HG03575 (cell line): ENCODE measurements around the gene TULP4.
"Not testable (repeated sequence)": the region's sequence is repeated elsewhere in the genome, so short reads cannot be mapped to it uniquely, and the experiment has no call there.

Source experiments
- ATAC-seq: cut with Tn5 transposase; IDR thresholded peaks from one replicate; pipeline ENCODE4 v1.9.1; 2021; ENCODE audit not compliant: unreplicated experiment, insufficient number of reproducible peaks, low FRiP score; ENCODE audit errors: extremely low read depth

Gene TULP4

GRCh38 chr6:158503846-158504245, 191.6 kb downstream of the TULP4 start:
- ATAC-seq, result no peak

GRCh38 chr6:158505194-158505593, 192.9 kb downstream of the TULP4 start:
- ATAC-seq, result no peak

GRCh38 chr6:158506601-158507000, 194.3 kb downstream of the TULP4 start:
- no peak for ATAC-seq

GRCh38 chr6:158507174-158507573, 194.9 kb downstream of the TULP4 start:
- ATAC-seq, result no peak

GRCh38 chr6:158508450-158508849, 196.2 kb downstream of the TULP4 start:
- ATAC-seq, result no peak

GRCh38 chr6:158509465-158509864, 197.2 kb downstream of the TULP4 start:
- ATAC-seq, result no peak

GRCh38 chr6:158512809-158513208, 200.5 kb downstream of the TULP4 start:
- no peak for ATAC-seq

GRCh38 chr6:158514176-158514575, 201.9 kb downstream of the TULP4 start:
- no peak for ATAC-seq

GRCh38 chr6:158514991-158515390, 202.7 kb downstream of the TULP4 start:
- no peak for ATAC-seq

- no peak for ATAC-seq
Measured at GRCh38 chr6:158516098-158516497, 203.8 kb downstream of the TULP4 start.

- ATAC-seq, result no peak
Measured at GRCh38 chr6:158517038-158517437, 204.8 kb downstream of the TULP4 start.

GRCh38 chr6:158517581-158517980, 205.3 kb downstream of the TULP4 start:
- no peak for ATAC-seq

GRCh38 chr6:158518191-158519127, 206.2 kb downstream of the TULP4 start:
- ATAC-seq, result peak; percentile 50

GRCh38 chr6:158519300-158519699, 207.0 kb downstream of the TULP4 start:
- no peak for ATAC-seq

- no peak for ATAC-seq
Measured at GRCh38 chr6:158519761-158520160, 207.5 kb downstream of the TULP4 start.

GRCh38 chr6:158520975-158521374, 208.7 kb downstream of the TULP4 start:
- not testable (repeated sequence) for ATAC-seq

- ATAC-seq, result no peak
Measured at GRCh38 chr6:158521759-158522158, 209.5 kb downstream of the TULP4 start.

- no peak for ATAC-seq
Measured at GRCh38 chr6:158522616-158523015, 210.4 kb downstream of the TULP4 start.

GRCh38 chr6:158524311-158524710, 212.0 kb downstream of the TULP4 start:
- no peak for ATAC-seq

GRCh38 chr6:158527858-158528257, 215.6 kb downstream of the TULP4 start:
- not testable (repeated sequence) for ATAC-seq

- no peak for ATAC-seq
Measured at GRCh38 chr6:158528826-158529225, 216.6 kb downstream of the TULP4 start.
